IMR-90 (cell line): ENCODE measurements around the gene FSTL5. TPM values are rescaled to one million over a fixed set of nuclear protein-coding genes. Genes with fewer than 3 reads are reported as not detected.

Experiments
- ATAC-seq: fragments of 200-7000 bp; cut with Tn5 transposase; 2 replicates; pipeline ENCODE4 v1.9.1; 2020; ENCODE audit warnings: low read depth, mild to moderate bottlenecking, moderate library complexity
- BruUV-seq: library from RNA; stranded (reverse); fragments of 400-500 nt; replicated peaks from 2 replicates; lab custom pipeline; 2021; lab: Mats Ljungman, UMichigan
- CTCF ChIA-PET: fragments of 300-600 bp; formaldehyde crosslinking; extraction: SDS; loops from one replicate; lab custom pipeline; 2021; ENCODE audit warnings: antibody characterized with exemption; lab: Yijun Ruan, JAX
- POLR2A ChIA-PET: fragments of 300-600 bp; sonication (Branson Sonifier 250); formaldehyde crosslinking; loops from one replicate; lab custom pipeline; 2022; ENCODE audit warnings: antibody characterized with exemption; ENCODE audit not compliant: unreplicated experiment; lab: Charles Lee
- DNase-seq: peaks from one replicate; pipeline ENCODE4 v3.0.0; 2013
- H2AFZ ChIP-seq: replicated peaks from 2 replicates; pipeline ENCODE3; 2013; ENCODE audit warnings: low read length, mild to moderate bottlenecking; ENCODE audit not compliant: poor library complexity
- H2AK5ac ChIP-seq: 2 replicates; pipeline ENCODE4 v1.6.1; 2013; ENCODE audit warnings: low read depth, low read length, inconsistent platforms
- H2AK9ac ChIP-seq: replicated peaks from 2 replicates; pipeline ENCODE3; 2013; ENCODE audit warnings: mild to moderate bottlenecking, low read depth, low read length, moderate library complexity; ENCODE audit not compliant: poor library complexity
- H2BK120ac ChIP-seq: 2 replicates; pipeline ENCODE4 v1.6.1; 2013; ENCODE audit warnings: low read depth, low read length, inconsistent platforms
- H2BK15ac ChIP-seq: 3 replicates; pipeline ENCODE4 v1.6.1; 2013; ENCODE audit warnings: low read depth, low read length, inconsistent platforms
- H2BK20ac ChIP-seq: 2 replicates; pipeline ENCODE4 v1.6.1; 2013; ENCODE audit warnings: low read depth, mild to moderate bottlenecking, inconsistent platforms, low read length, moderate library complexity
- H2BK5ac ChIP-seq: 2 replicates; pipeline ENCODE4 v1.6.1; 2013; ENCODE audit warnings: mild to moderate bottlenecking, low read depth, low read length, inconsistent platforms; ENCODE audit not compliant: poor library complexity, severe bottlenecking
- H3K14ac ChIP-seq: replicated peaks from 2 replicates; pipeline ENCODE4 v1.6.1; 2013; ENCODE audit warnings: low read depth, low read length, inconsistent platforms
- H3K18ac ChIP-seq: 2 replicates; pipeline ENCODE4 v1.6.1; 2013; ENCODE audit warnings: low read depth, low read length, control low read depth
- H3K23ac ChIP-seq: 2 replicates; pipeline ENCODE4 v1.6.1; 2013; ENCODE audit warnings: low read depth, low read length, inconsistent platforms
- H3K27ac ChIP-seq: 2 replicates; pipeline ENCODE4 v1.5.1; 2013; ENCODE audit warnings: mild to moderate bottlenecking, control low read depth, low read length; ENCODE audit not compliant: insufficient read depth
- H3K27me3 ChIP-seq: 2 replicates; pipeline ENCODE4 v1.6.1; 2013; ENCODE audit warnings: low read length; ENCODE audit not compliant: control insufficient read depth, insufficient read depth
- H3K36me3 ChIP-seq: 2 replicates; pipeline ENCODE4 v1.6.1; 2013; ENCODE audit warnings: low read length, mixed read lengths; ENCODE audit not compliant: control insufficient read depth, insufficient read depth
- H3K4ac ChIP-seq: 2 replicates; pipeline ENCODE4 v1.6.1; 2013; ENCODE audit warnings: low read depth, low read length, inconsistent platforms
- H3K4me1 ChIP-seq: 2 replicates; pipeline ENCODE4 v1.6.1; 2013; ENCODE audit warnings: low read length, mixed read lengths; ENCODE audit not compliant: control insufficient read depth, insufficient read depth
- H3K4me2 ChIP-seq: 2 replicates; pipeline ENCODE4 v1.6.1; 2013; ENCODE audit warnings: low read depth, mild to moderate bottlenecking, control low read depth, low read length, moderate library complexity
- H3K4me3 ChIP-seq: 2 replicates; pipeline ENCODE4 v1.5.1; 2013; ENCODE audit warnings: low read depth, mild to moderate bottlenecking, control low read depth, low read length, moderate library complexity; ENCODE audit not compliant: insufficient read depth
- H3K56ac ChIP-seq: 2 replicates; pipeline ENCODE4 v1.6.1; 2013; ENCODE audit warnings: low read length, inconsistent platforms; ENCODE audit not compliant: insufficient read depth; ENCODE audit errors: extremely low read depth
- H3K79me1 ChIP-seq, 2 experiments: 2 replicates each; pipeline ENCODE4 v1.6.1; 2013; ENCODE audit warnings: low read length in 2 of 2, inconsistent platforms in 1 of 2, low read depth in 1 of 2
- H3K9ac ChIP-seq: 2 replicates; pipeline ENCODE4 v1.6.1; 2013; ENCODE audit warnings: low read depth, low read length, control low read depth
- H3K9me1 ChIP-seq: 2 replicates; pipeline ENCODE4 v1.6.1; 2013; ENCODE audit warnings: low read length, inconsistent platforms; ENCODE audit not compliant: insufficient read depth
- H3K9me3 ChIP-seq: 2 replicates; pipeline ENCODE4 v1.6.1; 2013; ENCODE audit warnings: low read length; ENCODE audit not compliant: control insufficient read depth, insufficient read depth
- H4K20me1 ChIP-seq: 2 replicates; pipeline ENCODE4 v1.6.1; 2013; ENCODE audit warnings: low read length, inconsistent platforms; ENCODE audit not compliant: insufficient read depth
- H4K5ac ChIP-seq: 2 replicates; pipeline ENCODE4 v1.6.1; 2013; ENCODE audit warnings: mild to moderate bottlenecking, low read depth, low read length, control low read depth
- H4K8ac ChIP-seq, 2 experiments: 2 replicates each; pipeline ENCODE4 v1.6.1; 2013; ENCODE audit warnings: low read depth in 2 of 2, low read length in 2 of 2, control low read depth in 1 of 2, inconsistent platforms in 1 of 2
- H4K91ac ChIP-seq: 2 replicates; pipeline ENCODE4 v1.6.1; 2013; ENCODE audit warnings: low read depth, low read length, inconsistent platforms; ENCODE audit not compliant: insufficient read depth
- FOS ChIP-seq: fragments of 150-350 bp; IDR thresholded peaks from 2 replicates; pipeline ENCODE4 v1.6.1; 2016; ENCODE audit warnings: low read depth, low read length
- MAZ ChIP-seq: IDR thresholded peaks from 2 replicates; pipeline ENCODE4 v1.6.1; 2012; ENCODE audit warnings: low read depth, mild to moderate bottlenecking, low read length, improper control_type of control experiment, moderate library complexity, borderline replicate concordance
- POLR2A ChIP-seq: IDR thresholded peaks from 2 replicates; pipeline ENCODE4 v1.6.1; 2012; ENCODE audit warnings: mild to moderate bottlenecking, low read depth, low read length
- RAD21 ChIP-seq: IDR thresholded peaks from 2 replicates; pipeline ENCODE4 v1.6.1; 2012; ENCODE audit warnings: low read length, improper control_type of control experiment
- RFX5 ChIP-seq: IDR thresholded peaks from 2 replicates; pipeline ENCODE4 v1.8.0; 2012; ENCODE audit warnings: low read depth, mild to moderate bottlenecking, low read length, moderate library complexity
- dilution Hi-C: fragments of 300-500 bp; cut with HindIII; formaldehyde crosslinking; loops from one replicate; pipeline ENCODE4 v1.14.3; 2018; ENCODE audit warnings: low sequenced_read_pairs; ENCODE audit not compliant: unreplicated experiment
- in situ Hi-C: fragments of 300-500 bp; cut with MboI; formaldehyde crosslinking; loops from 3 replicates; pipeline ENCODE4 v1.14.3; 2019; ENCODE audit warnings: low sequenced_read_pairs, inconsistent platforms, mixed read lengths
- intact Hi-C: fragments of 100-400 bp; cut with micrococcal nuclease; formaldehyde crosslinking; loops from 2 replicates; pipeline ENCODE4 v1.10.0; 2022
- polyA plus RNA-seq, 3 experiments: library from polyadenylated mRNA; depleted of rRNA; stranded (reverse); fragments of >200 nt; gene quantifications; 2 replicates each; pipeline ENCODE4 v1.2.3, GENCODE V29; 2012; ENCODE audit warnings: low replicate concordance in 1 of 3
- total RNA-seq: library from RNA; depleted of rRNA; stranded (reverse); fragments of >200 nt; gene quantifications from 2 replicates; pipeline ENCODE4 v1.2.3, GENCODE V29; 2012
- TF ChIP-seq, protein P1 (sequence below): fragments of 150-350 bp; IDR thresholded peaks from 2 replicates; pipeline ENCODE4 v1.6.1; 2017; ENCODE audit warnings: mild to moderate bottlenecking, antibody characterized with exemption, low read length, low read depth
- TF ChIP-seq, protein P2 (sequence below): conservative IDR thresholded peaks from 2 replicates; pipeline ENCODE4 v1.5.1; 2012; ENCODE audit warnings: mild to moderate bottlenecking, low read depth, low read length, improper control_type of control experiment

FSTL5 gene
- total and polyA plus RNA-seq, 2 of the 4 experiments (the other 2 are of a cell fraction), result under 0.01 TPM; not detected in 1

DNA sequence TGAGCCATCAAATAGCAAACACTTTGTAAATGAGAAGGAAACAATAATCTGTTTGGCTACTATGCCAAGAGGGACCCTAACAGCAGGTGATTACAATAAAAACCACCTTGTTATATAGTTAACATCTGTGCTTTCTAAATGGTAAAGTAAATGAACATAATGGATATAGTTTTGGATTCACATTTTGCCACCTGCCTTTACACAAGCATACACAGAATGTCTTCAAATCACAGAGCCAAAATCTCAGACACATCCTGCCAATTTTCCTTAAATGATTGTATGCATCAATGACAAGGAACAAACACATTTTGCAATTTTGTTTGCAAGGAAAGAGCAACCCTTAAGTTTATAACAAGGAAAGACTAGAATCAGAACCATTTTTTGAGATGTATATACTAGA lies 334.2 kb downstream of the FSTL5 start:
- Histone ChIP-seq H3K27ac (no peak overlapping the region), H2BK15ac (no peak overlapping the region), H3K27me3 (no peaks in the 10 kb centered on the region), H4K5ac (no peak overlapping the region), H3K14ac (no peak overlapping the region), H3K4ac (no peak overlapping the region), H2BK20ac (no peak overlapping the region), H2BK5ac (no peak overlapping the region), H3K18ac (no peak overlapping the region), H4K8ac (no peak overlapping the region), H2AK9ac (no peak overlapping the region), H3K4me2 (no peak overlapping the region), H3K9ac (no peak overlapping the region), H3K9me1 (no peaks in the 10 kb centered on the region), H4K20me1 (no peaks in the 10 kb centered on the region), H2BK120ac (no peak overlapping the region), H4K91ac (no peak overlapping the region), H3K4me1 (no peaks in the 10 kb centered on the region), H3K4me3 (no peak overlapping the region), H2AFZ (no peak overlapping the region), H3K79me1 (no peaks in the 10 kb centered on the region), H3K9me3 (peaks cover 4% of the 10 kb centered on the region), H2AK5ac (no peak overlapping the region), H3K36me3 (no peaks in the 10 kb centered on the region), H3K23ac (no peak overlapping the region), H3K56ac (no peak overlapping the region)
- ChIA-PET POLR2A (no interaction called here), CTCF (no interaction called here)
- no TSS peak for BruUV-seq
- intact Hi-C loops (no loop called here), dilution Hi-C loops (no loop called here), in situ Hi-C loops (no loop called here)
- DNase-seq (no peak), ATAC-seq (no peak)
- no peak for TF ChIP-seq MAZ
- TF ChIP-seq RAD21, result no peak
- no peak for TF ChIP-seq RFX5
- TF ChIP-seq, protein P1, sequence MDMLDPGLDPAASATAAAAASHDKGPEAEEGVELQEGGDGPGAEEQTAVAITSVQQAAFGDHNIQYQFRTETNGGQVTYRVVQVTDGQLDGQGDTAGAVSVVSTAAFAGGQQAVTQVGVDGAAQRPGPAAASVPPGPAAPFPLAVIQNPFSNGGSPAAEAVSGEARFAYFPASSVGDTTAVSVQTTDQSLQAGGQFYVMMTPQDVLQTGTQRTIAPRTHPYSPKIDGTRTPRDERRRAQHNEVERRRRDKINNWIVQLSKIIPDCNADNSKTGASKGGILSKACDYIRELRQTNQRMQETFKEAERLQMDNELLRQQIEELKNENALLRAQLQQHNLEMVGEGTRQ, result no peak
- TF ChIP-seq, protein P2, sequence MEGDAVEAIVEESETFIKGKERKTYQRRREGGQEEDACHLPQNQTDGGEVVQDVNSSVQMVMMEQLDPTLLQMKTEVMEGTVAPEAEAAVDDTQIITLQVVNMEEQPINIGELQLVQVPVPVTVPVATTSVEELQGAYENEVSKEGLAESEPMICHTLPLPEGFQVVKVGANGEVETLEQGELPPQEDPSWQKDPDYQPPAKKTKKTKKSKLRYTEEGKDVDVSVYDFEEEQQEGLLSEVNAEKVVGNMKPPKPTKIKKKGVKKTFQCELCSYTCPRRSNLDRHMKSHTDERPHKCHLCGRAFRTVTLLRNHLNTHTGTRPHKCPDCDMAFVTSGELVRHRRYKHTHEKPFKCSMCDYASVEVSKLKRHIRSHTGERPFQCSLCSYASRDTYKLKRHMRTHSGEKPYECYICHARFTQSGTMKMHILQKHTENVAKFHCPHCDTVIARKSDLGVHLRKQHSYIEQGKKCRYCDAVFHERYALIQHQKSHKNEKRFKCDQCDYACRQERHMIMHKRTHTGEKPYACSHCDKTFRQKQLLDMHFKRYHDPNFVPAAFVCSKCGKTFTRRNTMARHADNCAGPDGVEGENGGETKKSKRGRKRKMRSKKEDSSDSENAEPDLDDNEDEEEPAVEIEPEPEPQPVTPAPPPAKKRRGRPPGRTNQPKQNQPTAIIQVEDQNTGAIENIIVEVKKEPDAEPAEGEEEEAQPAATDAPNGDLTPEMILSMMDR, result no peak
- no peak for TF ChIP-seq POLR2A
- TF ChIP-seq FOS, result no peak
